ENCODE measurements around the gene LRRC72. TPM values are rescaled to one million over a fixed set of nuclear protein-coding genes. Genes with fewer than 3 reads are reported as not detected.
"Not testable (repeated sequence)": the region's sequence is repeated elsewhere in the genome, so short reads cannot be mapped to it uniquely, and the experiment has no call there.

Gene LRRC72
- total RNA-seq, 4 donors from 2014 or later: not detected

DNA sequence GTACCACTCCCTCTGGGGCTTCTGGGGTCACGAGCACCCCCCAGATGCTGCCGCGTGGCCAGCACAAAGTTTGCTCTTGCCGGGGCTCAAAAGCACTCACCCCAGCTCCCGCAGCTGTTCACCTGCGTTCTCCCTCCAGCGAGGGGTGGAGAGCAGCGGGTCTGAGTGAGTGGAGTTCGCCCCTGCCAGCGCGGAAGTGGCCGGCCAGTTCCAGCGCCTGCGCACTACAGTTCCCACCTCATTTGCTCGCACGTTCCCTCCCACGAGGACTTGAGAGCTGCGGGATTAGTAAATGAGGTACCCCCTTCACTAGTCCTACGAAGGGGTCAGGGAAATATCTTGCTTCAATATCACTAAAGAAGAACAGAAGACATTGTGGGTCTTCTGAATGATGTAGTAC lies 24.3 kb upstream of the LRRC72 start:
- WGBS, 2 donors (ENCODE audit: low coverage in 1 of 2): 96% methylated on average over 13 of the region's 19 CpGs; no CpG with 5 or more reads in 1 of the 2 donors
- Histone ChIP-seq H3K36me3 (no peaks in the 10 kb centered on the region), H3K9me3 (peaks cover 0 to 5% (median 0%) of the 10 kb centered on the region in 3 donors), H3K4me3 (no peak overlapping the region), H3K27me3 (no peaks in the 10 kb centered on the region), H3K4me1 (no peaks in the 10 kb centered on the region), H3K27ac (no peak overlapping the region)
- no peak for ATAC-seq
- no peak for TF ChIP-seq POLR2A (IDR thresholded peaks at IDR 0.05)
- TF ChIP-seq EP300 (IDR thresholded peaks at IDR 0.05): no peak
- TF ChIP-seq, protein P1, sequence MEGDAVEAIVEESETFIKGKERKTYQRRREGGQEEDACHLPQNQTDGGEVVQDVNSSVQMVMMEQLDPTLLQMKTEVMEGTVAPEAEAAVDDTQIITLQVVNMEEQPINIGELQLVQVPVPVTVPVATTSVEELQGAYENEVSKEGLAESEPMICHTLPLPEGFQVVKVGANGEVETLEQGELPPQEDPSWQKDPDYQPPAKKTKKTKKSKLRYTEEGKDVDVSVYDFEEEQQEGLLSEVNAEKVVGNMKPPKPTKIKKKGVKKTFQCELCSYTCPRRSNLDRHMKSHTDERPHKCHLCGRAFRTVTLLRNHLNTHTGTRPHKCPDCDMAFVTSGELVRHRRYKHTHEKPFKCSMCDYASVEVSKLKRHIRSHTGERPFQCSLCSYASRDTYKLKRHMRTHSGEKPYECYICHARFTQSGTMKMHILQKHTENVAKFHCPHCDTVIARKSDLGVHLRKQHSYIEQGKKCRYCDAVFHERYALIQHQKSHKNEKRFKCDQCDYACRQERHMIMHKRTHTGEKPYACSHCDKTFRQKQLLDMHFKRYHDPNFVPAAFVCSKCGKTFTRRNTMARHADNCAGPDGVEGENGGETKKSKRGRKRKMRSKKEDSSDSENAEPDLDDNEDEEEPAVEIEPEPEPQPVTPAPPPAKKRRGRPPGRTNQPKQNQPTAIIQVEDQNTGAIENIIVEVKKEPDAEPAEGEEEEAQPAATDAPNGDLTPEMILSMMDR (IDR thresholded peaks at IDR 0.05): no peak
- no peak for TF ChIP-seq POLR2AphosphoS5 (IDR thresholded peaks at IDR 0.05)

DNA sequence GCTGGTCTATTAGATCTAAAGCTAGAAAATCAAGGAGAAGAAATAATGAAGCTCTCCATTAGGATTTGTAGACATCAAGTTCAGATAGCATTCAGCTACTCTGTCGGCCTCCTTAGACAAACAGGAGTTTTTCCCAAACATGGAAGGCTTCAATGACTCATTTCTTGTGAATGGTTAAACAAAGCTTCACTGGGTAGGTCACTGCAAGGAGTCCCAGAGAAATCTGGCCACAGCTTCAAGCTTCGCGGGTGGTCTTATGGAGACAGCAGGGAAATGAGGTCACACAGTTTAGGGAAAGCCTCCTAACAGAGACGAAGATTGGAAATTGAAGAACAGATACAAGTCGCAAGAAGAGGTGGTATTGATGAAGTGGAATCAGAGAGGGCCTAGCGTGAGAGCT lies 22.6 kb upstream of the LRRC72 start:
- TF ChIP-seq EP300 (IDR thresholded peaks at IDR 0.05) (no peak), POLR2A (IDR thresholded peaks at IDR 0.05) (no peak), POLR2AphosphoS5 (IDR thresholded peaks at IDR 0.05) (no peak)
- TF ChIP-seq, protein P1 (IDR thresholded peaks at IDR 0.05): no peak
- Histone ChIP-seq H3K9me3 (peaks cover 0 to 5% (median 0%) of the 10 kb centered on the region in 3 donors), H3K27me3 (no peaks in the 10 kb centered on the region), H3K27ac (no peak overlapping the region), H3K36me3 (no peaks in the 10 kb centered on the region), H3K4me3 (no peak overlapping the region), H3K4me1 (no peaks in the 10 kb centered on the region)
- 65 to 100% methylated on average over 1 to 6 of the region's 6 CpGs for WGBS, 2 donors (ENCODE audit: low coverage in 1 of 2)
- ATAC-seq: no peak

DNA sequence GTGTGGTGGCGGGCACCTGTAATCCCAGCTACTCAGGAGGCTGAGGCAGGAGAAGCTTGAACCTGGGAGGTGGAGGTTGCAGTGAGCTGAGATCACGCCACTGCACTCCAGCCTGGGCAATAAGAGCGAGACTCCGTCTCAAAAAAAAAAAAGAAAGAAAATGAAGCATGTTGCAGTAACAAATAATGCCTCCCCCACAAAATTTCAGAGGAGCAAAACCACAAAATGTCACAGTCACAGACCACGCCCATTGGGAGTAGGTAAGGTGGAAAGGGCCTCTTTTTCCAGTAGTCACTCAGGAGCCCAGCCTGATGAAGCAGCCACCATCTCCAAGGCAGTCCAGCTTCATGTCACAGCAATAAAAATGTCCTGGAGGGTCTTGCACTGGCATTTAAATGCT lies 20.2 kb upstream of the LRRC72 start:
- H3K27me3 ChIP-seq, ATAC-seq, H3K9me3 ChIP-seq, H3K4me1 ChIP-seq, H3K36me3 ChIP-seq, H3K27ac ChIP-seq, H3K4me3 ChIP-seq: not testable (repeated sequence)
- 90 to 100% methylated on average over 1 to 2 of the region's 5 CpGs for WGBS, 2 donors (ENCODE audit: low coverage in 1 of 2)

DNA sequence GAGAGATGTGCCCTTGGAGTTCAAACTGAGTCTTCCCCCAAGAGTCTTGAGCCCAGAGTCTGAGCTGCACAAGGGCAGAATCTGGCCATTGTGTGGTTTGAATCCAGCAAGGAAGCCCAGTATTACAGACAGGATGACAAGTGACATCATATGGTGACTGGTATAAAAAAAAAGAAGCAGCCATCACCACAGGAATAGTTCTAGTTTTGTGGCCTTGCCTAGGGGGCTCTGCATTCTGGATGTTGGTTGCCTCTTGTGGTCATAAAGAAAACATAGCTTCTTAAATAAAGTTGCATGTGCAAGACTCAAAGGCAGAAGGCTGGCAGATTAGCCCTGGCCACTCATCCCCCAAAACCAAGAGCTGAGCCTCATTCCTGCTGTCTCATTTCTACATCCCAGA lies 16.8 kb upstream of the LRRC72 start:
- ATAC-seq: no peak
- TF ChIP-seq, protein P1 (IDR thresholded peaks at IDR 0.05): no peak
- no peak for TF ChIP-seq EP300 (IDR thresholded peaks at IDR 0.05)
- TF ChIP-seq POLR2AphosphoS5 (IDR thresholded peaks at IDR 0.05): no peak
- TF ChIP-seq POLR2A (IDR thresholded peaks at IDR 0.05): no peak
- no peaks in the 10 kb centered on the region for H3K9me3 ChIP-seq

DNA sequence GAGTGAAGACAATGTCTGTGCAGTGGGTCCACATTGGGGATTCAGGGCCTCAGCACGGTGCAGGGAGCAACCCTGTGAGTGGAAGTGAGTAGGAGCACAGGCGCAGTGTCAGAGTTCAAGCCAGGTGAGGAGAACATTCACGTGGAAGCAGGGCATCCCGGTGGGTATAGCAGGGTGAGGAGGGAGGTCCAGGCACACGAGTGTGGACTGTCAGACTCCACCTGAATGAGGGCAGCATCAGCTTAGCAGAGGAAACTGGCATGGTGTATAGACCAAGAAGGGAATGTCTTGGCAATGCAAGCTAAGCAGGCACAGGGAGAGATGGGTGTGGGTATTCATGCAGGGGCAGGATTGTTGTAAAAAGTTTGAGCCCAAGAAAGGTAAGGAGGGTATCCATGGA lies 15.3 kb upstream of the LRRC72 start:
- Histone ChIP-seq H3K4me1 (no peaks in the 10 kb centered on the region), H3K27ac (no peak overlapping the region), H3K27me3 (no peaks in the 10 kb centered on the region), H3K36me3 (no peaks in the 10 kb centered on the region), H3K4me3 (no peak overlapping the region), H3K9me3 (no peaks in the 10 kb centered on the region)
- TF ChIP-seq, protein P1 (IDR thresholded peaks at IDR 0.05): no peak
- TF ChIP-seq POLR2A (IDR thresholded peaks at IDR 0.05): no peak
- no peak for TF ChIP-seq POLR2AphosphoS5 (IDR thresholded peaks at IDR 0.05)
- TF ChIP-seq EP300 (IDR thresholded peaks at IDR 0.05): no peak
- WGBS, 2 donors (ENCODE audit: low coverage in 1 of 2): 88 to 100% methylated on average over 1 to 3 of the region's 5 CpGs
- ATAC-seq: no peak

More for the DNA sequence above, 16.8 kb upstream of the LRRC72 start:
- Histone ChIP-seq H3K27me3 (no peaks in the 10 kb centered on the region), H3K36me3 (no peaks in the 10 kb centered on the region), H3K4me1 (no peaks in the 10 kb centered on the region), H3K27ac (no peak overlapping the region), H3K4me3 (no peak overlapping the region)

Data from gastroesophageal sphincter (tissue), 4 donors.